HG03095 (cell line): ENCODE data around the gene GPR132.
"Not testable (repeated sequence)": the region's sequence is repeated elsewhere in the genome, so short reads cannot be mapped to it uniquely, and the experiment has no call there.

Experiments
- ATAC-seq: cut with Tn5 transposase; IDR thresholded peaks from one replicate; pipeline ENCODE4 v1.9.1; 2021; ENCODE audit warnings: moderate library complexity; ENCODE audit not compliant: unreplicated experiment

GPR132 gene

GRCh38 chr14:105091517-105092170 is 26.4 kb upstream of the GPR132 start:
- ATAC-seq: no peak

DNA sequence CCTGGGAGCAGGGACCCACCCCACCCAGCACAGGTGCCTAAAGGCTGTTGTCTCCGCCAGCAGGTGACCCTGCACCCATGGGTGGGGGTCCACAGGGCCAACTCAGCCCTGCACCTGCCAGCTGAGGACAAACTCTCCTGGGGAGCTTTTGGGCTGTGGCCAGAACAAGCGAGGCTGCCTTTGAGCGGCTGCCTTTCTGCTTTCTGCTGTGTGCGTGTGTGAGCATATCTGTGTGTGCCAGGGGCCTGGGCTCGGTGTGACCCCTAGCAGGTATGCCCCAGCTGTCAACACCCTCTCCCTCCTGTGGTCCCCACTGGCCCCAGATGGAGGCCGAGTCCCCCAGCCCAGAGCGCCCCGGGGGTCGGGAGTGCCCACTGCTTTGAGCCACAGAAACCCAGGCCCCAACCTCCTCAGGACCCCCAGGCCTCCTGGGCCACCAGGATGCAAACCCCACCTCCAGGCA is 25.9 kb upstream of the GPR132 start:
- ATAC-seq: no peak

- peak; percentile 29 for ATAC-seq
These were observed 25.3 kb upstream of the GPR132 start for GRCh38 chr14:105090493-105091053.

DNA sequence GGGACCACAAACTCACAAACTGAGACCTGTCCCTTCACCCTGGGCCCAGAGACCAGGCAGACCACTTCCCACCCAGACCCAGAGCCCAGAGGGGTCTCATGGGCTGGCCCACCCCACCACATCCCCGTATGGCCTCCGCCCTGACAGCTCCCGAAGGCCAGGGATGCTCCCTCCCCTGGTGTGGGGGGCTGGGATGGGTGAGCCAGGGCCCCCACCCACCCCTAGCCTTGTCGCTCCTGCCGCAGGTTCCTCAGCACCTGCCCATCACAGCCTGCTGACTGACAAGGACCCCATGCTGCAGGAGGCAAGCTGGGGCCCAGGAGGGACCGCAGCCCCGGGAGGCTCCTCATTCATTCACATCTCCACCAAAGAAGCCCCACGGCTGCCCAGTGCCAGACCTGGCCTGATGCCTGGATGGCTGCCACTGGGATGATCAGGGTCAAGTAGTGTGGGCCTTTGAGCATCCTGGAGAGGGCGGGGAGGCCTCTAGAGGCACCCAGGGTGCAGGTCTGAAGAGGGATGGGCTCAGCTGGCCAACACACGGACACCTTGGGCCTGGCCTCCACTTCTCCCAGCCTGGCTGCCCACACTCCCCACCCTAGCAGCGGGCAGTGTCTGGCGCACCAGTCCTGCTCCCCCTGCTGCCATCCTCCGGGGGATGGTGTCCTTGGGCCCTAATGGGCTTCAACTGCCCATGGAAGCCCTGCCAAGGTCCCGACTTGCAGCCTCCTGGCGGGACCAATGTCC is 24.7 kb upstream of the GPR132 start:
- no peak for ATAC-seq

DNA sequence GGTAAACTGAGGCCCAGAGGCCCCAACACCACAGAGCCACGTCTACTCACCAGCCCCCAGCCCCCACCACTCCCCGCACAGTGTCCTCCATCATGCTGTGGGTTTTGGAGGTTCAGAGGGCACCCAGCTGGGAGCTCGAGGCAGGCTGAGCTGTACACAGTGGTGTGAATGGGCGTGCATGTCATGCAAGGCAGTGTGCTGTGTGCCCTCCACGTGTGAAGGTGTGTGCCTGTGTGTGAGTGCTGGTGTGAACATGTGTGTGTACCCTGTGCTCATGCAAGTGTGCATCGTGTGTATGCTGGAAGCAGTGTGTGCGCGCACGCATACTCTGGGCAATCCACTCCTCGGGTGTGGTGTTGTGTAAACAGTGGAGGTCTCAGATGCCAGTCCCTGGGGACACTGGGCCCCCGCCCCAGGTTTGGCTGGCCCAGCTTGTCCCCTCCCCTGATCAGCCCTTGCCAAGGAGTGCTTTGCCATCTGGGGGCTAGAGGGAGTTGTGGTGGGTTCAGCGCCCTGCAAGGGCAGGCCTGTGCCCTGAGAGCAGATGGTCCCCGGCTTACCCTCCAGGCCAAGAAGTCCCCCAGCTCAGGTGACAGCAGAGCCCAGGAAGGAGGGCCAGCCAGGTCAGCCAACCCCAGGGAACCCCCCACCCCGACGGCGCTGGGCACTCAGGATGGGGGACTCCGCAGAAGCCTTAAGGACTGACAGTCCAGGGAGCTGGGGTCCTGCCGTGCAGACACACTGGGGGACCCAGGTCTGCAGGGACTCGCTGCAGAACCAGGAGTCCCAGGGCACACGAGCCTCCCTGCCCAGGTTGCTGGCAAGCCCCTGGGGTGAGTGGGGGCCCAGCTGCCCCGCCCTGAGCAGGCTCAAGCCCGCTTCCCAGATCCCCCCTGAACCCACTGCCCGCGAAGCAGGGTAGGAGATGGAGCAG is 23.8 kb upstream of the GPR132 start:
- ATAC-seq: no peak

GRCh38 chr14:105087963-105088811 is 23.0 kb upstream of the GPR132 start:
- ATAC-seq: no peak

- no peak for ATAC-seq
These were observed 22.2 kb upstream of the GPR132 start for GRCh38 chr14:105087308-105087962.

- ATAC-seq: peak; percentile 69
These were observed 21.6 kb upstream of the GPR132 start for GRCh38 chr14:105086833-105087307.

DNA sequence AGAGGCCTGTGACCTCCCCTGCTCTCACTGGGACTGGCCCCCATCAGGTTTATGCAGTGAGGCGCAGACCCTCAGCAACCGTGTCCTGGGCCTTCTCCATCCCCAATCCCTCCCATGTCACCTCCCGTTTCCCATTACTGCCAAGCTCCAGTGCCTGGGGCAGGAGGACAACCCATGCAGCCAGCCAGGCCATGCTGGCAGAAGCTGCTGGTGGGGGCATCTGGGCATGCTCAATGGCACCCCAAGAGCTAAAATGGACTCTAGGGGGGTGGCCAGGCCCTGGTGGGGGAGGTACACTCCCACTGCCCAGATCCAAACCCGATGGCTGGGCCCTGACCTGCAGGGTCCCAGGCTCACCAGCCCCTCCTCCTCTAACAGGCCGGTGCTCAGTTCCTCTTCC is 20.5 kb upstream of the GPR132 start:
- ATAC-seq: no peak

GRCh38 chr14:105084741-105085571 is 19.7 kb upstream of the GPR132 start:
- ATAC-seq: no peak

DNA sequence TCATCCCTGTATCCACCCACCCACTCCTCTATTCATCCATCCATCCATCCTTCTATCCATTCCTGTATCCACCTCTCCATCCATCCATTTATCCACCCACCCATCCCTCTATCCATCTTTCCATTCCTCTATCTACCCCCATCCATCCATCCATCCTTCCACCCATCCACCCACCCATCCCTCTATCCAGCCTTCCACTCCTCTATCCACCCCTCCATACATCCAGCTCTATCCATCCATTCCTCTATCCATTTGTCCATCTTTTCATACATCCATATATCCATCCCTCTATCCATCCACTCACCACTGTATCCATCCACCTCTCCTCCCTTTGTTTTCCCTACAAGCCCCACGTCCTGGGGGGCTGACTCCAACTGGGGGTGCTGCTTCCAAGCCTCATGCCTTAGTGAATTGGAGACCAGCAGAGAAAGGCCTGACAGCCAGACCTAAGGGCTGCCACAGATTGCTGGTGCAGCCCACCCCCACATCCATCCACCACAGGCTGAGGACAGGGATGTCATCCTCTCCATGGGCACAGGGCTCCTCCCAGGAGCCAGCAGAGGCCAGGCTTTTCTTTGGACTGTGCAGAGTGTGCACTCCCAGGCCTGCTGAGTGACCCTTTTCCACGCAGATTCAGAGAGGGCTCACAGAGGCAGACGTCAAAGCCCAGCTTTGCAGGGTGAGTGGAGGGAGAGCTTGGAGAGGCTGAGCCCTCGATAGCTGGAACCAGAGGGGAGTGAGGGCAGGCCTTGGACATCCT is 18.9 kb upstream of the GPR132 start:
- ATAC-seq: no peak

- no peak for ATAC-seq
These were observed 17.5 kb upstream of the GPR132 start for GRCh38 chr14:105082703-105083102.

- ATAC-seq: not testable (repeated sequence)
These were observed 16.2 kb upstream of the GPR132 start for GRCh38 chr14:105081473-105081872.

DNA sequence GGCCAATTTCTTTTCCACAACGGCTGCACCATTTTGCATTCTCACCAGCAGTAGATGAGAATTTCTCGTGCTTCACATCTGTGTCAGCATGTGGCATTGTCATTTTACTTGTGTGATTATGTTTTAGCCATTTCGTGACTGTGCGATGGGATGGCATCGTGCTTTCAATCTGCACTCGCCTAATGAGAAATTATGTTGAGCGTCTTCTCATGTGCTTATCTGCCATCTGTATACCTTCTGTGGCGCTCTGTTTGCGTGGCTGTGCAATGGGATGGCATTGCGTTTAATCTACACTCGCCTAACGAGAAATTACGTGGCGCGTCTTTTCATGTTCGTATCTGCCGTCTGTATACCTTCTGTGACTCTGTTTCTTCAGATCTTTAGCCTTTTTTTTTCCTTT is 14.9 kb upstream of the GPR132 start:
- ATAC-seq: no peak

- ATAC-seq: no peak
These were observed 13.1 kb upstream of the GPR132 start for GRCh38 chr14:105078294-105078693.

- no peak for ATAC-seq
These were observed 12.4 kb upstream of the GPR132 start for GRCh38 chr14:105077649-105077995.

DNA sequence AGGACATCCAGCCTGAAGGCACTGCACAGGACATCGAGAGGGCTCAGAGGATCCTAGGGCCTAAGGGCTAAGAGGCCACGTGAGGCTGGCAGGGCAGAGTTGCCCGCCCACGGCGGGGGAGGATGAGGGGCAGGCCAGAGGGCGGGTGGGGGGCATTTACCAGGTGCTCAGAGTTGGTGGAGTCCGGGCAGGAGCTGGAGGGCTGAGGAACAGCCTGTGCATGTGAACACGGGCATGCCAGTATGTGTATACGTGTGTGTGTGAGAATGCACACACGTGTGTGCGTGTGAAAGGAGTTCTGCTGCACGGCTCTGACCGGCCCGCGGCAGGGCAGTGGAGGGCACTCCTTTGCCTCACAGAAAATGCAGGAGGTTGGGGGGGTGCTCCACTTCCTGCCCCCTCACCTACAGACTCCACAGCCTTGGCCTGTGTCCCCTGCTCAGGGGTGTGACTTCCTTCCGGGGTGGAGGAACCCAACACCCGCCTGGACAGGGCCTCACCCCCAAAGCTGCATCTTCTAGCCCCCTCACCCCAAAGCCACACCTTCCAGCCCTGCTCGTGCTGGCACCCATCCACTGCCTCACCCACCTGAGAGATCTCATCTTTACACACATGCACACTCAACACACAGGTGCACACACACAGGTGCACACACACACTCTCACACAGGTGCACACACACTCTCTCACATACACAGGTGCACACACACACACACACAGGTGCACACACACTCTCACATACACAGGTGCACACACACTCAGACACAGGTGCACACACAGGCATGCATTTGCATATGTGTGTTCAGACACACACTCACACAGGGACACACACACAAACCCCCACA is 11.8 kb upstream of the GPR132 start:
- ATAC-seq: no peak
